ENCODE data around the gene FSTL5.

DNA sequence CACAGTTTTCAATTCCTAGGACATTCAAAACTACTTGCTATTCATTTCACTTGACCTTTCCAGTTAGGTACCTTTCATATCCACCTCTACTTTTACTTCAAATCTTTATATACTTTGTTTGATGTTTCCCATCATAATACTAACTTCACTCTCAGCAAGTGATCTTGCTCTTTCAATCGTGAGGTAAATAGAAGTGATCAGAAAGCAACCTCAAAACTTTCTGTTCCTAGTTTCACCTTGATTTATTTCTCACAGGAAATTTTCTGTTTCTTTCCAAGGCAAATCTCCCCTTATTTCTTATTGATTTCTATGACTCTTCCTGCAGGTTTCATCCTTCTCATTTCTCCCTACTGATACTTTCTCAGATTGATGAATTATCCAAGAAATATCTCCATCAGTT is 623.5 kb downstream of the FSTL5 start:
- TF ChIP-seq, protein P1, sequence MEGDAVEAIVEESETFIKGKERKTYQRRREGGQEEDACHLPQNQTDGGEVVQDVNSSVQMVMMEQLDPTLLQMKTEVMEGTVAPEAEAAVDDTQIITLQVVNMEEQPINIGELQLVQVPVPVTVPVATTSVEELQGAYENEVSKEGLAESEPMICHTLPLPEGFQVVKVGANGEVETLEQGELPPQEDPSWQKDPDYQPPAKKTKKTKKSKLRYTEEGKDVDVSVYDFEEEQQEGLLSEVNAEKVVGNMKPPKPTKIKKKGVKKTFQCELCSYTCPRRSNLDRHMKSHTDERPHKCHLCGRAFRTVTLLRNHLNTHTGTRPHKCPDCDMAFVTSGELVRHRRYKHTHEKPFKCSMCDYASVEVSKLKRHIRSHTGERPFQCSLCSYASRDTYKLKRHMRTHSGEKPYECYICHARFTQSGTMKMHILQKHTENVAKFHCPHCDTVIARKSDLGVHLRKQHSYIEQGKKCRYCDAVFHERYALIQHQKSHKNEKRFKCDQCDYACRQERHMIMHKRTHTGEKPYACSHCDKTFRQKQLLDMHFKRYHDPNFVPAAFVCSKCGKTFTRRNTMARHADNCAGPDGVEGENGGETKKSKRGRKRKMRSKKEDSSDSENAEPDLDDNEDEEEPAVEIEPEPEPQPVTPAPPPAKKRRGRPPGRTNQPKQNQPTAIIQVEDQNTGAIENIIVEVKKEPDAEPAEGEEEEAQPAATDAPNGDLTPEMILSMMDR (IDR thresholded peaks at IDR 0.05) = no peak
- TF ChIP-seq POLR2A (IDR thresholded peaks at IDR 0.05) = no peak
